PC-3 (cell line): ENCODE data around the gene CARNS1. TPM values are rescaled to one million over a fixed set of nuclear protein-coding genes. Genes with fewer than 3 reads are reported as not detected.

ENCODE experiments used
- ATAC-seq: fragments of 200-7000 bp; cut with Tn5 transposase; 2 replicates; pipeline ENCODE4 v1.9.1; 2020; ENCODE audit warnings: mild to moderate bottlenecking, moderate library complexity
- BruUV-seq: library from RNA; stranded (reverse); fragments of 400-500 nt; replicated peaks from 2 replicates; lab custom pipeline; 2021; lab: Mats Ljungman, UMichigan
- CTCF ChIA-PET: fragments of 300-600 bp; sonication (Branson Sonifier 250); formaldehyde crosslinking; loops from one replicate; lab custom pipeline; 2022; ENCODE audit warnings: antibody characterized with exemption; lab: Charles Lee
- POLR2A ChIA-PET: fragments of 300-600 bp; sonication (Branson Sonifier 250); formaldehyde crosslinking; loops from one replicate; lab custom pipeline; 2022; ENCODE audit warnings: antibody characterized with exemption; ENCODE audit not compliant: unreplicated experiment; lab: Charles Lee
- DNase-seq: peaks from one replicate; pipeline ENCODE4 v3.0.0-alpha.2; 2015
- H2AFZ ChIP-seq: fragments of 300-600 bp; sonication (generic); 2 replicates; pipeline ENCODE4 v1.6.0; 2016; ENCODE audit warnings: antibody characterized with exemption, low read length
- H3F3A ChIP-seq: fragments of 300-600 bp; sonication (generic); one replicate; pipeline ENCODE4 v1.6.0; 2017; ENCODE audit warnings: antibody characterized with exemption, low read length, control low read depth, mild to moderate bottlenecking; ENCODE audit not compliant: unreplicated experiment
- H3K27ac ChIP-seq: fragments of 300-600 bp; sonication (generic); 2 replicates; pipeline ENCODE4 v1.5.1; 2016; ENCODE audit warnings: mild to moderate bottlenecking, low read length
- H3K27me3 ChIP-seq: fragments of 300-600 bp; sonication (generic); 2 replicates; pipeline ENCODE4 v1.6.1; 2016; ENCODE audit warnings: low read length, mixed read lengths
- H3K36me3 ChIP-seq: fragments of 300-600 bp; sonication (generic); 2 replicates; pipeline ENCODE4 v1.6.1; 2016; ENCODE audit warnings: low read depth, mixed run types, low read length, mixed read lengths
- H3K4me1 ChIP-seq: fragments of 300-600 bp; sonication (generic); 2 replicates; pipeline ENCODE4 v1.5.1; 2016; ENCODE audit warnings: low read length; ENCODE audit not compliant: insufficient read depth
- H3K4me2 ChIP-seq: fragments of 300-600 bp; sonication (generic); 2 replicates; pipeline ENCODE4 v1.6.0; 2016; ENCODE audit warnings: low read length
- H3K4me3 ChIP-seq: fragments of 300-600 bp; sonication (generic); 2 replicates; pipeline ENCODE4 v1.5.1; 2016; ENCODE audit warnings: mild to moderate bottlenecking, low read length, mixed read lengths
- H3K79me2 ChIP-seq: fragments of 300-600 bp; sonication (generic); 2 replicates; pipeline ENCODE4 v1.6.1; 2017; ENCODE audit warnings: low read length, mixed read lengths
- H3K9ac ChIP-seq: fragments of 300-600 bp; sonication (generic); 2 replicates; pipeline ENCODE4 v1.6.0; 2016; ENCODE audit warnings: mild to moderate bottlenecking, low read length
- H3K9me2 ChIP-seq: fragments of 300-600 bp; sonication (generic); replicated peaks from 2 replicates; pipeline ENCODE4 v1.6.1; 2016; ENCODE audit warnings: mixed run types, low read length, mixed read lengths
- H3K9me3 ChIP-seq: fragments of 300-600 bp; sonication (generic); 2 replicates; pipeline ENCODE4 v1.6.1; 2016; ENCODE audit warnings: low read length, mixed read lengths
- H4K20me1 ChIP-seq: fragments of 300-600 bp; sonication (generic); 2 replicates; pipeline ENCODE4 v1.6.1; 2016; ENCODE audit warnings: low read length, mixed read lengths
- CTCF ChIP-seq: fragments of 300-600 bp; sonication (generic); conservative IDR thresholded peaks from 2 replicates; pipeline ENCODE4 v1.5.1; 2017; ENCODE audit warnings: antibody characterized with exemption, low read depth, mild to moderate bottlenecking, low read length
- EZH2 ChIP-seq: fragments of 300-600 bp; sonication (generic); IDR thresholded peaks from one replicate; pipeline ENCODE4 v1.6.1; 2017; ENCODE audit warnings: antibody characterized with exemption, mild to moderate bottlenecking, low read length; ENCODE audit not compliant: unreplicated experiment
- EZH2phosphoT487 ChIP-seq: fragments of 300-600 bp; sonication (generic); IDR thresholded peaks from 2 replicates; pipeline ENCODE4 v1.6.1; 2018; ENCODE audit warnings: mild to moderate bottlenecking, antibody characterized with exemption, low read length, borderline replicate concordance
- intact Hi-C: fragments of 100-400 bp; cut with micrococcal nuclease; formaldehyde crosslinking; loops from 2 replicates; pipeline ENCODE4 v1.9.0; 2023
- total RNA-seq: library from RNA; depleted of rRNA; stranded (reverse); fragments of >200 nt; gene quantifications from 2 replicates; pipeline ENCODE4 v1.2.3, GENCODE V29; 2014

CARNS1 gene
- total RNA-seq, 1 experiment from 2014 or later, result 0.22 TPM

DNA sequence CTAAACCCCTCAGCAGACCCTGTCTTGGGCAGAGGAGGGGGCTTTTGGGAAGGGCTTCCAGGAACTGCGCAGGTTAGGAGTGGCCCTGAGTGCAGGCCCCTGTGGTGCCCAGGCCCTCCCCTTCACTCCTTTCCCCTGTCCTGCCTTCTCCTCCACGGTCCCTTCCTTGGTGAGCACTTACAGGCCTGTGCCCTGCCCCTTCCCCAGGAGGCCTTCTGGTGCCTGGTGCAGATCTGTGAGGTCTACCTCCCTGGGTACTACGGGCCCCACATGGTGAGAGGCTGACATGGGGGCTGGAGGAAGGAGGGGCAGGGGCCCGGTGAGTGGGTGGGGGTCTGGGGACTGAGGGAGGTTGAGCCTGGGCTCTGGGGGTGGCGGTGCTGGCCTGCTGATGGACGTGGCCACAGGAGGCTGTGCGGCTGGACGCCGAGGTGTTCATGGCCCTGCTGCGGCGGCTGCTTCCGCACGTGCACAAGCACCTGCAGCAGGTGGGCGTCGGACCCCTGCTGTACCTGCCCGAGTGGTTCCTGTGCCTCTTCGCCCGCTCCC is 9.0 kb upstream of the CARNS1 start:
- CTCF ChIA-PET, result interaction anchor here (0.7 kb wide), 1 partner anchor 87 kb away, joined by 7 read pairs; no protein-coding TSS in a partner anchor
- H3K4me3 ChIP-seq, result no peak overlapping the region
- no peak overlapping the region for H3K27ac ChIP-seq

DNA sequence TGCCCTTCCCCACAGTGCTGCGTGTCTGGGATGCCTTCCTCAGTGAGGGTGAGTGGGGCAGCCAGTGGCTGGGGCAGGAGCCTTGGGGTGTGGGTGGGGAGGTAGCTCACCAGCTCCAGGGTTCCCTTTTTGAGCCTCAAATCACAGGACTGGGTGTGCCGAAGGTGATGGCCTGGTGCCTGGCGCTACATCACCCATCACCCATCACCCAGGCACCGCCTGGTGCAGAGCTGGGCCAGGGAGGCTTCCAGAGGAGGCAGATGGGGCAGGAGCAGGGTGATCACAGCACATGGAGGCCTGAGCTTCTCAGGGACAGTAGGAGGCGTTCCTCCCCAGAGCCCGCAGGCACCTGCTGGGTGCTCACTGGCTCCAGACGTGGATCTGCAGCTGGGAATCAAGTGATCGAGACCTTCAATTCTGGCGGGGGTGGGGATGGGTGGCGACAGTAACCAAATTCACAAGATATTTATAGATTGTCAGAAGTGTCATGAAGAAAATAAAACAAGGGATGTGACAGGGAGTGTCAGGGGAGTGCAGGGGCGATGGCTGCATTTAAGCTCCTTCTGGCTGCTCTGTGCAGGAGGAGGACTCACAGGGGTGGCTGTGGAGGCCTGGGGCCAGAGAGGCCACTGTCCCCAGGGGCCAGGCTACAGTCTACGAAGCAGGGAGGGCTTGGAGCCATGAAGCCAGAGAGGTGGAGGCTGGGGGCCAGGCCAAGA is 8.3 kb upstream of the CARNS1 start:
- POLR2A ChIA-PET, result interaction anchor here (0.6 kb wide), 1 partner anchor 12 kb away, joined by 4 read pairs; no protein-coding TSS in a partner anchor

More for the DNA sequence above, 9.0 kb upstream of the CARNS1 start:
- ATAC-seq (no peak), DNase-seq (no peak)
- no peaks in the 10 kb centered on the region for H3K36me3 ChIP-seq
- no peaks in the 10 kb centered on the region for H3K9me2 ChIP-seq
- no TSS peak for BruUV-seq
- TF ChIP-seq EZH2, result no peak
- TF ChIP-seq CTCF, result no peak
- TF ChIP-seq EZH2phosphoT487, result no peak
- no peak overlapping the region for H3K4me2 ChIP-seq
- no peaks in the 10 kb centered on the region for H4K20me1 ChIP-seq
- POLR2A ChIA-PET, result interaction anchor here (0.6 kb wide), 1 partner anchor 13 kb away, joined by 4 read pairs; no protein-coding TSS in a partner anchor
- intact Hi-C loops, result no loop called here
- peaks cover under 1% of the 10 kb centered on the region; the same call in 1 of the 2 replicates for H3K79me2 ChIP-seq
- no peak overlapping the region for H2AFZ ChIP-seq
- no peak overlapping the region for H3K9ac ChIP-seq
- no peaks in the 10 kb centered on the region for H3F3A ChIP-seq
- no peaks in the 10 kb centered on the region for H3K9me3 ChIP-seq
- peaks cover 4% of the 10 kb centered on the region for H3K4me1 ChIP-seq
- no peaks in the 10 kb centered on the region for H3K27me3 ChIP-seq

GRCh38 chr11:67407688-67408163 is 7.8 kb upstream of the CARNS1 start:
- Histone ChIP-seq H3K9ac (no peak overlapping the region), H3K4me2 (no peak overlapping the region), H3K9me3 (no peaks in the 10 kb centered on the region), H3K4me1 (no peaks in the 10 kb centered on the region; the same call in 1 of the 2 replicates), H3K27me3 (no peaks in the 10 kb centered on the region), H3K36me3 (no peaks in the 10 kb centered on the region), H3K4me3 (no peak overlapping the region), H3K9me2 (no peaks in the 10 kb centered on the region), H2AFZ (no peak overlapping the region), H4K20me1 (no peaks in the 10 kb centered on the region), H3K27ac (no peak overlapping the region), H3K79me2 (no peaks in the 10 kb centered on the region), H3F3A (no peaks in the 10 kb centered on the region)
- intact Hi-C loops, result no loop called here
- TF ChIP-seq CTCF, result no peak
- TF ChIP-seq EZH2, result no peak
- no peak for TF ChIP-seq EZH2phosphoT487
- BruUV-seq, result no TSS peak
- no peak for DNase-seq
- no peak for ATAC-seq
- ChIA-PET CTCF (no interaction called here), POLR2A (no interaction called here)

More for the DNA sequence above, 8.3 kb upstream of the CARNS1 start:
- no peak overlapping the region for H3K4me2 ChIP-seq
- no peak overlapping the region for H3K27ac ChIP-seq
- no peak overlapping the region for H3K4me3 ChIP-seq
- BruUV-seq, result no TSS peak
- no peaks in the 10 kb centered on the region for H3K36me3 ChIP-seq
- ATAC-seq, result peak; percentile 49
- intact Hi-C loops, result no loop called here
- CTCF ChIA-PET, result interaction anchor here (0.7 kb wide), 1 partner anchor 88 kb away, joined by 7 read pairs; no protein-coding TSS in a partner anchor
- no peak for TF ChIP-seq EZH2phosphoT487
- no peaks in the 10 kb centered on the region for H3K9me3 ChIP-seq
- no peaks in the 10 kb centered on the region for H4K20me1 ChIP-seq
- H3K79me2 ChIP-seq, result no peaks in the 10 kb centered on the region
- H3F3A ChIP-seq, result no peaks in the 10 kb centered on the region
- no peak for DNase-seq
- no peak overlapping the region for H3K9ac ChIP-seq
- peaks cover 2% of the 10 kb centered on the region for H3K4me1 ChIP-seq
- H3K9me2 ChIP-seq, result no peaks in the 10 kb centered on the region
- no peak overlapping the region for H2AFZ ChIP-seq
- H3K27me3 ChIP-seq, result no peaks in the 10 kb centered on the region
